Measurements from ENCODE around the gene DYNLL1. TPM values are rescaled to one million over a fixed set of nuclear protein-coding genes. Genes with fewer than 3 reads are reported as not detected.

Gene DYNLL1
- total RNA-seq = 569 and 585 TPM in 2 replicates

GRCh38 chr12:120495731-120496412, at the start of gene DYNLL1:
Gene DYNLL1 (plus strand): TSS chr12:120496113. CDS start chr12:120496422, 309 bp downstream.

GRCh38 chr12:120469450-120470149, 26.3 kb upstream of the DYNLL1 start, which contains the start of gene SRSF9:
Gene SRSF9 (minus strand): TSS chr12:120469748. CDS start chr12:120469609, 139 bp downstream.

GRCh38 chr12:120528861-120529525, 33.1 kb downstream of the DYNLL1 start, which contains the start of gene COQ5:
Gene COQ5 (minus strand): TSS chr12:120529158. CDS start chr12:120529141, 17 bp downstream.

GRCh38 chr12:120534203-120534702, 38.3 kb downstream of the DYNLL1 start, which contains the start of gene RNF10:
Gene RNF10 (plus strand): TSS chr12:120534356. CDS start chr12:120534812, 456 bp downstream.

Other genes starting within 250 kb of the DYNLL1 start
- gene PXN, start 230.4 kb upstream of the DYNLL1 start, total RNA-seq = 202 and 234 TPM in 2 replicates
- gene RNU4-2, start 204.2 kb upstream of the DYNLL1 start, total RNA-seq = under 0.01 TPM in 2 replicates
- gene RNU4-1, start 202.9 kb upstream of the DYNLL1 start, total RNA-seq = under 0.01 TPM in 2 replicates
- 0.59 and 0.67 TPM in 2 replicates for gene SIRT4, start 193.8 kb upstream of the DYNLL1 start, total RNA-seq
- gene PLA2G1B, start 168.3 kb upstream of the DYNLL1 start, total RNA-seq = not detected in 2 replicates
- not detected in 2 replicates for gene MSI1, start 126.9 kb upstream of the DYNLL1 start, total RNA-seq
- gene COX6A1, start 58.0 kb upstream of the DYNLL1 start, total RNA-seq = 527 and 626 TPM in 2 replicates
- gene TRIAP1, start 49.7 kb upstream of the DYNLL1 start, total RNA-seq = 75.9 and 81.4 TPM in 2 replicates
- gene GATC, start 49.7 kb upstream of the DYNLL1 start, total RNA-seq = 17.2 and 19.0 TPM in 2 replicates
- gene SRSF9, start 26.4 kb upstream of the DYNLL1 start, total RNA-seq = 104 and 109 TPM in 2 replicates
- gene COQ5, start 33.0 kb downstream of the DYNLL1 start, total RNA-seq = 34.0 and 35.1 TPM in 2 replicates
- 110 and 160 TPM in 2 replicates for gene RNF10, start 38.2 kb downstream of the DYNLL1 start, total RNA-seq
- 29.0 and 36.6 TPM in 2 replicates for gene POP5, start 85.3 kb downstream of the DYNLL1 start, total RNA-seq
- gene CABP1, start 144.5 kb downstream of the DYNLL1 start, total RNA-seq = not detected in 2 replicates
- gene MLEC, start 191.0 kb downstream of the DYNLL1 start, total RNA-seq = 82.7 and 90.1 TPM in 2 replicates
- 14.7 and 20.8 TPM in 2 replicates for gene UNC119B, start 214.3 kb downstream of the DYNLL1 start, total RNA-seq
- gene ACADS, start 229.7 kb downstream of the DYNLL1 start, total RNA-seq = 21.8 and 26.2 TPM in 2 replicates